Ishikawa (cell line): Measurements from ENCODE around the gene NUTF2.

Experiments
- CEBPB ChIP-seq: IDR thresholded peaks from 2 replicates; pipeline ENCODE4 v1.6.1; 2012
- CREB1 ChIP-seq: IDR thresholded peaks from 2 replicates; pipeline ENCODE4 v1.6.1; 2012; ENCODE audit warnings: low read depth
- EGR1 ChIP-seq: IDR thresholded peaks from 2 replicates; pipeline ENCODE4 v1.6.1; 2012
- EP300 ChIP-seq: IDR thresholded peaks from 2 replicates; pipeline ENCODE4 v1.6.1; 2012; ENCODE audit warnings: borderline replicate concordance
- FOXM1 ChIP-seq: IDR thresholded peaks from 2 replicates; pipeline ENCODE4 v1.6.1; 2012; ENCODE audit warnings: low read depth, borderline replicate concordance
- NFIC ChIP-seq: IDR thresholded peaks from 2 replicates; pipeline ENCODE4 v1.6.1; 2012
- RAD21 ChIP-seq: IDR thresholded peaks from 2 replicates; pipeline ENCODE4 v1.6.1; 2012; ENCODE audit warnings: low read depth
- TAF1 ChIP-seq: IDR thresholded peaks from 2 replicates; pipeline ENCODE4 v1.6.1; 2012; ENCODE audit warnings: low read depth, mild to moderate bottlenecking
- TCF12 ChIP-seq: IDR thresholded peaks from 2 replicates; pipeline ENCODE4 v1.6.1; 2012; ENCODE audit warnings: low read depth
- TEAD4 ChIP-seq: IDR thresholded peaks from 2 replicates; pipeline ENCODE4 v1.6.1; 2012
- YY1 ChIP-seq: IDR thresholded peaks from 2 replicates; pipeline ENCODE4 v1.6.1; 2012; ENCODE audit warnings: low read depth
- ZBTB7A ChIP-seq: IDR thresholded peaks from 2 replicates; pipeline ENCODE4 v1.6.1; 2012; ENCODE audit warnings: low read depth
- TF ChIP-seq, protein P1 (sequence below): IDR thresholded peaks from 2 replicates; pipeline ENCODE4 v1.6.1; 2012
- TF ChIP-seq, protein P2 (sequence below): IDR thresholded peaks from 2 replicates; pipeline ENCODE4 v1.6.1; 2012
- TF ChIP-seq, protein P3 (sequence below): IDR thresholded peaks from 2 replicates; pipeline ENCODE4 v1.6.1; 2012; ENCODE audit warnings: low read depth, mild to moderate bottlenecking

The NUTF2 gene

DNA sequence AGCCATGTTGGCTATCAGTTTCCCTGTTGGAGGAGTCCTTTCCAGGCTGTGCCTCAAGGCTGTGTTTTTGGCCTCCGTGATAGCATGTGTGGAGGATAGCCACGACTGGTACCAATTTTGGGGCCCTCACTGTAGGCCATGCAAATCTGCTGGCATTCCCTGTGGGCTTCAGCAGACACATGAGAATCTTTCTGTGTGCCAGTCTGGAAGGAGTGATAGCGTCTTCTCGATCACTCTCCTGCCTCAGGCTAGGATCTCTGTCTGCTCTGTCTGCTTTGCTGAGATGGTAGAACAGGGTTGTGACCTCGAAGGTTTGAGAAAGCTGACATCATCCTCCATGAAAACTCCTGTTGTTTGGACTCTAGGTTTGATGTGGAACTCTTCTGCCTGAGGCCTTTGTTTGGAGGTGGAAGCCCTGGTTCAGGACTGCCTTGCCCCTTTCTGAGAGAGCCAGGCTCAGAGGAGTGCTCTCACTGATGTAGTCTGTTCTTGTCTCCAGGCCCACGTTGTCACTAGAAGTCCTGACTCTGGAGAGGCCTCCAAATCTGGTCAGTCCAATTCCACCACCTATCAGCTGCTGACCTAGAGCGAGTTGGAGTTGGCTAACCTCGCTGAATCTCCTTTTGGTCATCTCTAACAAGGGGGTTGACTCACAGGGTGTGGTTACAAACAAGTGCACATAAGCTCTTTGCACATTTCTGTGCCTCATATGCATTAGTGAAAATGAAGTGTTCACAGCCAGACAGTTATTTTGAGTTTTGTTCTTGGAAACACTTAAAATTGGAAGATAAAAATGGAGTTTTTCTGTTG lies 14.1 kb downstream of the NUTF2 start:
- TF ChIP-seq EGR1 (no peak), CREB1 (no peak), RAD21 (no peak), TEAD4 (no peak), ZBTB7A (no peak), TCF12 (no peak), NFIC (no peak), EP300 (no peak), YY1 (no peak), TAF1 (no peak), FOXM1 (no peak), CEBPB (no peak)
- TF ChIP-seq, protein P1, sequence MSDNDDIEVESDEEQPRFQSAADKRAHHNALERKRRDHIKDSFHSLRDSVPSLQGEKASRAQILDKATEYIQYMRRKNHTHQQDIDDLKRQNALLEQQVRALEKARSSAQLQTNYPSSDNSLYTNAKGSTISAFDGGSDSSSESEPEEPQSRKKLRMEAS = no peak
- TF ChIP-seq, protein P2, sequence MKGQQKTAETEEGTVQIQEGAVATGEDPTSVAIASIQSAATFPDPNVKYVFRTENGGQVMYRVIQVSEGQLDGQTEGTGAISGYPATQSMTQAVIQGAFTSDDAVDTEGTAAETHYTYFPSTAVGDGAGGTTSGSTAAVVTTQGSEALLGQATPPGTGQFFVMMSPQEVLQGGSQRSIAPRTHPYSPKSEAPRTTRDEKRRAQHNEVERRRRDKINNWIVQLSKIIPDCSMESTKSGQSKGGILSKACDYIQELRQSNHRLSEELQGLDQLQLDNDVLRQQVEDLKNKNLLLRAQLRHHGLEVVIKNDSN = no peak
- TF ChIP-seq, protein P3, sequence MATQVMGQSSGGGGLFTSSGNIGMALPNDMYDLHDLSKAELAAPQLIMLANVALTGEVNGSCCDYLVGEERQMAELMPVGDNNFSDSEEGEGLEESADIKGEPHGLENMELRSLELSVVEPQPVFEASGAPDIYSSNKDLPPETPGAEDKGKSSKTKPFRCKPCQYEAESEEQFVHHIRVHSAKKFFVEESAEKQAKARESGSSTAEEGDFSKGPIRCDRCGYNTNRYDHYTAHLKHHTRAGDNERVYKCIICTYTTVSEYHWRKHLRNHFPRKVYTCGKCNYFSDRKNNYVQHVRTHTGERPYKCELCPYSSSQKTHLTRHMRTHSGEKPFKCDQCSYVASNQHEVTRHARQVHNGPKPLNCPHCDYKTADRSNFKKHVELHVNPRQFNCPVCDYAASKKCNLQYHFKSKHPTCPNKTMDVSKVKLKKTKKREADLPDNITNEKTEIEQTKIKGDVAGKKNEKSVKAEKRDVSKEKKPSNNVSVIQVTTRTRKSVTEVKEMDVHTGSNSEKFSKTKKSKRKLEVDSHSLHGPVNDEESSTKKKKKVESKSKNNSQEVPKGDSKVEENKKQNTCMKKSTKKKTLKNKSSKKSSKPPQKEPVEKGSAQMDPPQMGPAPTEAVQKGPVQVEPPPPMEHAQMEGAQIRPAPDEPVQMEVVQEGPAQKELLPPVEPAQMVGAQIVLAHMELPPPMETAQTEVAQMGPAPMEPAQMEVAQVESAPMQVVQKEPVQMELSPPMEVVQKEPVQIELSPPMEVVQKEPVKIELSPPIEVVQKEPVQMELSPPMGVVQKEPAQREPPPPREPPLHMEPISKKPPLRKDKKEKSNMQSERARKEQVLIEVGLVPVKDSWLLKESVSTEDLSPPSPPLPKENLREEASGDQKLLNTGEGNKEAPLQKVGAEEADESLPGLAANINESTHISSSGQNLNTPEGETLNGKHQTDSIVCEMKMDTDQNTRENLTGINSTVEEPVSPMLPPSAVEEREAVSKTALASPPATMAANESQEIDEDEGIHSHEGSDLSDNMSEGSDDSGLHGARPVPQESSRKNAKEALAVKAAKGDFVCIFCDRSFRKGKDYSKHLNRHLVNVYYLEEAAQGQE = no peak

DNA sequence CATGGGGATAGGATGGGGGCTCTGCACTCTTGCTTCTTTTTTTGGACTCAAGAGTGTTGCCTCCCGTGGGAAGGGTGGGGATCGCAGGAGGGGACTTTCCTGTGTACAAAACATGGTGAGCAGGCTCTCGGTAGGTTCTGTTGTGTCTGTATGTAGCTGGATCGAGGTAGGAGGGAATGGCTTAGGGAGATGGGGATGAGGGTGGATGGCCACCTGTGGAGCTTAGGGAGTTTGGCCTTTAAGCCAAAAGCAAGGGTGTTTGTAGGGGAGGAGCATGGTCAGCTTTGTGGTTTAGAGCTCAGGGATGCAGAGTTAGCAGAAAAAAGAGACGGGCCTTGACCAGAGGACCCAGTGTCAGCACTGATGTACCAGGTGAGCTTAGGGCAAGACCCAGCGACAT lies 15.1 kb downstream of the NUTF2 start:
- TF ChIP-seq YY1 (no peak), TCF12 (no peak), FOXM1 (no peak), EP300 (no peak), CEBPB (no peak), TEAD4 (no peak), CREB1 (no peak), TAF1 (no peak)
- TF ChIP-seq, protein P3 = no peak
- TF ChIP-seq, protein P2 = no peak

DNA sequence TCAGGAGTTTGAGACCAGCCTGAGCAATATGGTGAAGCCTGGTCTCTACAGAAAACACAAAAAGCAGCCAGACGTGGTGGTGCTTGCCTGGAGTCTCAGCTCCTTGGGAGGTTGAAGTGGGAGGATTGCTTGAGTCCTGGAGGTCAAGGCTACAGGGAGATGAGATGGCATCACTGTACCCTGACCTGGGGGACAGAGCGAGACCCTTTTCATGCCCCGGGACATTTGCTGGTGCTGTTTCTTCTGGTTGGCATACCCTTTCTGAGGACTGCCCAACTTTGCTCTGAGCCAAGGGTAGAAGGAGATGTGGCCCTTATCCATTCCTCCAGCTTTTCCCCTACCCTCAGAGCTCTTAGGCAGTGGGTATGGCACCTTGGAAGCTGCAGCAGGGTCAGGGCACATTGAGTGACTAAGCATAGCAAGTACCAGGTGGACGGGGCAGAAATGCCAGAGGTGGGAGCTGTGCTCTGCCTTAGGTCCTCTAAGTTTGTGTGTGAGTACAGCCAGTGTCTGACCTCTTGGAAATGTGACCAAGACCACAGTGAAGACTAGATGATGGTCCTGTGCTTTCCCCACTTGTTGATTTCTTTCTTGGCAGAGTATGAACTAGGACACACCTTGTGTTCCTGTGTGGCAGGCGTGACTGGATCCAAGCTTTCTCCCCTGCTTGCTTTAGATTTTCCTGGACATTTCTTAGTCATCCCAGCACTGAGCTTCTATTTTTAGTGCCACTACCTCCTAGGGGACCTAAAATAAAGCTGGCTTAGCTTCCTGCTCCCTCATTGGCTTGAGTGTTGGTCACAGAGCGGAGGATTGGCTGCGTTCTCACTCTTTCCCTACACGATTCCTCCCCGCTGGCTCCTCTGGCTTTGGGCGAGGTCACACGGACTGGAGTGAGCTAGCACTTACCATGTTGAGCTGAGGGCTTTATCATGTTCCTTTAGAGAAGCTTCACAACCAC lies 16.2 kb downstream of the NUTF2 start:
- TF ChIP-seq, protein P2 = no peak
- TF ChIP-seq FOXM1 (no peak), ZBTB7A (no peak)

DNA sequence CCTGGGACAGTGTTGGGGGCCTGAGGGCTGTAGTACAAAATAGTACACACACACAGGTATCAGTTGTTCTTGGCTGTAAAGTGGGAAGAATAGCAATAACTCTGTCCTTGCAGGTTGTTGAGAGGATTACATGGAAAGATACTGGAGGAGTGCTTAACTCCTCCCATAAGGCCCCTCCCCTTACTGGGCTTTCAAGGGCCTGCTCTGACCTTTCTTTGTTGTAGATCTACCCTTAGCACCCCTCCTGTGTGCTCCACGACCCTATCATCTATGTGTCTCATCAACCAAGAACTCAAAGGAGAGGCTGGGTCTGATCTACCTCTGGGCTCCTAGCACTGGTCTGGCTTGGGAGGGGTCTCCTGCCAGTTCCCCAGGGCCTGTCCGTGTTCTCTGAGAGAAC lies 17.9 kb downstream of the NUTF2 start:
- TF ChIP-seq EGR1 (no peak), ZBTB7A (no peak), RAD21 (no peak), FOXM1 (no peak)

DNA sequence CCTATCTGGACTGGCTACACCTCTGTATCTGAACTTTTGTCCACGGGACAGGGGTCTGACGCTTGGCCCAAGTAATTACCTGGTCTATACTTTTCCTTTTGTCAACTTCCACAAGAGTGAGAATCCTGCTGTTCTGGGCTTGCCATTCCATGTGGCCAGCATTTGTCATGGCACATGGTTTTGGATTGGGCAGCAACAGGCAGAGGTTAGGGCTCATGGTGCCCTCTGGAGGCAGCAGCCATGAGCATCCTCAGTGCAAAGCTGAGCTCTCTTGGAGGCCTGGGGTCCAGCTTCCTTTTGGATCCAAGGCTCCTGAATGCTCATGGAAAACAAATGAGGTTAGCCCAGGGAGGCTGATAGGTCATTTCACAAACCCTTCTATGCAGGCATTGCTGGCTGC lies 18.6 kb downstream of the NUTF2 start:
- no peak for TF ChIP-seq CEBPB
- TF ChIP-seq TCF12 = no peak
- peak; percentile 55 for TF ChIP-seq RAD21
- TF ChIP-seq ZBTB7A = no peak
- no peak for TF ChIP-seq TEAD4
- TF ChIP-seq, protein P1 = 0 out of 2 replicates have a peak, but pooled peaks have one; percentile 30
- no peak for TF ChIP-seq FOXM1
- no peak for TF ChIP-seq NFIC
- no peak for TF ChIP-seq YY1
- TF ChIP-seq, protein P3 = no peak
- TF ChIP-seq, protein P2 = no peak
- TF ChIP-seq CREB1 = no peak
- no peak for TF ChIP-seq EP300
- TF ChIP-seq TAF1 = no peak
